BE2C (cell line): ENCODE data around the gene GPR3.
"Not testable (repeated sequence)": the region's sequence is repeated elsewhere in the genome, so short reads cannot be mapped to it uniquely, and the experiment has no call there.

Source experiments
- DNase-seq: peaks from one replicate; pipeline ENCODE4 v3.0.0-alpha.2; 2020
- H3K27me3 ChIP-seq: fragments of 250-450 bp; sonication (Bioruptor Pico); 2 replicates; pipeline ENCODE4 v1.5.1; 2020; ENCODE audit warnings: mild to moderate bottlenecking
- H3K36me3 ChIP-seq: fragments of 250-450 bp; sonication (Bioruptor Pico); 2 replicates; pipeline ENCODE4 v1.5.1; 2020; ENCODE audit warnings: mild to moderate bottlenecking
- H3K4me1 ChIP-seq: fragments of 250-450 bp; sonication (Bioruptor Pico); 2 replicates; pipeline ENCODE4 v1.5.1; 2020
- H3K4me3 ChIP-seq: 2 replicates; pipeline ENCODE4 v1.5.1; 2011; ENCODE audit warnings: low read depth, low read length
- H3K9me3 ChIP-seq: fragments of 250-450 bp; sonication (Bioruptor Pico); 2 replicates; pipeline ENCODE4 v1.5.1; 2020
- TF ChIP-seq, protein P1 (sequence below): IDR thresholded peaks from 2 replicates; pipeline ENCODE4 v1.5.1; 2012; ENCODE audit warnings: mild to moderate bottlenecking, low read depth, low read length

GPR3 gene

DNA sequence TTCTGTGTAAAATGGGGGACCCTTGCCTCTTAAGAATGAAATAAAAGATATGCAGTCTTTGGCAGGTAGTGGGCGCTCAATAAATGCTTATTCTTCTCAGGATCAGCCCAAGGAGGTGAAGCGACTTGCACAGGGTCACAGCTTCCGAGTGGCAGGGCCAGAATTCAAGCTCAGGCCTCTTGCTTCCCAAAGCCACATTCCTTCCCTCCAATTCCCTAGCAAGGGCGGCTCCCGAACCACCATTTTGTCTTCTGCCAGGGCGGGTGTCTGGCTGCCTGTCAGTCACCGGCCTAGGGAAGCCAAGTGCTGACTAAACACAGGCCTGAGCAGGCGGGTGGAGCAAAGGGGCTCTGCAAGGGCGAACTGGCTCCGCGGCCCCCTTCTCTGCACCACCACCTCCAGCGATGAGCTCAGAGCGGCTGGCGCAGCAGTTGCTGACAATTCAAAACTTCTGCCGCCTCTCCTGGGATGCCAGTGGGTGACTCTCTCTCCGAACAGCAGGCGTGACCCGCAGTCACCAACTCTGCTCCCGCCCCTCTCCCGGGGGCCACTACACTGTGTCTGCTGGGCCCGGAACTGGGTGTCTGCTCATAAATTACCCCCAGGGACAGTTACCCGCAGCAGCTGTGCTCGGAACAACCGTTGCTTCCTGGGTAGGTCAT, 10.8 kb downstream of the GPR3 start:
- TF ChIP-seq, protein P1, sequence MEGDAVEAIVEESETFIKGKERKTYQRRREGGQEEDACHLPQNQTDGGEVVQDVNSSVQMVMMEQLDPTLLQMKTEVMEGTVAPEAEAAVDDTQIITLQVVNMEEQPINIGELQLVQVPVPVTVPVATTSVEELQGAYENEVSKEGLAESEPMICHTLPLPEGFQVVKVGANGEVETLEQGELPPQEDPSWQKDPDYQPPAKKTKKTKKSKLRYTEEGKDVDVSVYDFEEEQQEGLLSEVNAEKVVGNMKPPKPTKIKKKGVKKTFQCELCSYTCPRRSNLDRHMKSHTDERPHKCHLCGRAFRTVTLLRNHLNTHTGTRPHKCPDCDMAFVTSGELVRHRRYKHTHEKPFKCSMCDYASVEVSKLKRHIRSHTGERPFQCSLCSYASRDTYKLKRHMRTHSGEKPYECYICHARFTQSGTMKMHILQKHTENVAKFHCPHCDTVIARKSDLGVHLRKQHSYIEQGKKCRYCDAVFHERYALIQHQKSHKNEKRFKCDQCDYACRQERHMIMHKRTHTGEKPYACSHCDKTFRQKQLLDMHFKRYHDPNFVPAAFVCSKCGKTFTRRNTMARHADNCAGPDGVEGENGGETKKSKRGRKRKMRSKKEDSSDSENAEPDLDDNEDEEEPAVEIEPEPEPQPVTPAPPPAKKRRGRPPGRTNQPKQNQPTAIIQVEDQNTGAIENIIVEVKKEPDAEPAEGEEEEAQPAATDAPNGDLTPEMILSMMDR, result peak; percentile 16; the same call in 1 of the 2 replicates
- no peak overlapping the region for H3K4me3 ChIP-seq
- peak; percentile 26 for DNase-seq
- no peaks in the 10 kb centered on the region for H3K27me3 ChIP-seq
- no peaks in the 10 kb centered on the region for H3K4me1 ChIP-seq
- no peaks in the 10 kb centered on the region for H3K9me3 ChIP-seq
- no peaks in the 10 kb centered on the region for H3K36me3 ChIP-seq

- Histone ChIP-seq H3K9me3 (no peaks in the 10 kb centered on the region), H3K4me1 (no peaks in the 10 kb centered on the region), H3K4me3 (no peak overlapping the region), H3K36me3 (no peaks in the 10 kb centered on the region), H3K27me3 (no peaks in the 10 kb centered on the region)
- no peak for DNase-seq
- TF ChIP-seq, protein P1, result no peak
Measured at GRCh38 chr1:27403931-27404330, 11.5 kb downstream of the GPR3 start.

GRCh38 chr1:27405074-27405473, 12.7 kb downstream of the GPR3 start:
- no peaks in the 10 kb centered on the region for H3K4me1 ChIP-seq
- no peak overlapping the region for H3K4me3 ChIP-seq
- H3K27me3 ChIP-seq, result no peaks in the 10 kb centered on the region
- TF ChIP-seq, protein P1, result no peak
- H3K9me3 ChIP-seq, result no peaks in the 10 kb centered on the region
- DNase-seq, result no peak
- no peaks in the 10 kb centered on the region for H3K36me3 ChIP-seq

GRCh38 chr1:27405598-27406361, 13.4 kb downstream of the GPR3 start:
- not testable (repeated sequence) for H3K4me1 ChIP-seq, DNase-seq, H3K27me3 ChIP-seq, H3K4me3 ChIP-seq, H3K9me3 ChIP-seq, H3K36me3 ChIP-seq

DNA sequence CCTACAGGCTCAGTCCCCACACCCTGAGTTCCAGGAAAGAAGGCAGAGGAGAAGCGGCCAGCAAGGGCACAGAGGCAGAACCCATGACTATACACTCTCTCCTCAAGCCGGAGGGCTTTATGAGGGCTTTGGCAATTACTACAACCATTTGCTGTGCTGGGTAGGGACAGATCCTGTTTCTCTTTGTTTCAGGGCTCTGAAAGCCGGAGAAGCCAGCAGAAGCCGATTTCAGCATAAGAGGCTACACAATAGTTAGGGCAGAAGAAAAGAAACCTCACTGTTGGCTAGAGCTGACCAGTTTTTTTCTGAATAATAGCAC, 13.9 kb downstream of the GPR3 start:
- no peaks in the 10 kb centered on the region for H3K36me3 ChIP-seq
- no peak overlapping the region for H3K4me3 ChIP-seq
- TF ChIP-seq, protein P1, result no peak
- no peaks in the 10 kb centered on the region for H3K27me3 ChIP-seq
- no peaks in the 10 kb centered on the region for H3K9me3 ChIP-seq
- H3K4me1 ChIP-seq, result no peaks in the 10 kb centered on the region
- DNase-seq, result no peak

- not testable (repeated sequence) for H3K4me1 ChIP-seq, H3K9me3 ChIP-seq, H3K27me3 ChIP-seq, DNase-seq, H3K36me3 ChIP-seq, H3K4me3 ChIP-seq
Measured at GRCh38 chr1:27406791-27407190, 14.4 kb downstream of the GPR3 start.

DNA sequence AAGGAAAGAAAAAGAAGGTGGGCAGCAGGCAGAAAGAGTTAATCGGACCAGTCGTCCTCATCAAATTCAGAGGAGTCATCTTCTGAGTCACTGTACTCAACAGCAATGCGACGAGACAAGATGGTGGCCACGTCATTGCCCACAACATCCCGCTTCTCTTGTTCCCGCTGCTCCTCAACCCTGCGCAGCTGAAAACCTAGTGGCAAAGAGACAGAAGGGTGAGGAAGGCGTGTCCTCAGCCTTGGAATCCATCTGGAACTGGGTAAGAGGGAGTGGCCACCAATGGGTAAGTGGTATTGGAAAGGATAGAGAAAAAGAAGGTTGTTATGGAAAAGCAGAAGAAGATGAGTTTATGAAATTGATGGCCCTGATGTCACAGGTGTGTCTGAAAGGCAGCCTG, 15.7 kb downstream of the GPR3 start:
- TF ChIP-seq, protein P1, result no peak
- Histone ChIP-seq H3K4me1 (no peaks in the 10 kb centered on the region), H3K27me3 (no peaks in the 10 kb centered on the region), H3K4me3 (no peak overlapping the region), H3K36me3 (no peaks in the 10 kb centered on the region), H3K9me3 (no peaks in the 10 kb centered on the region)
- no peak for DNase-seq
